ENCODE results near the gene ACTL6B.

Gene ACTL6B

GRCh38 chr7:100641860-100642533, 14.3 kb downstream of the ACTL6B start:
- no peaks in the 10 kb centered on the region for H3K4me1 Mint-ChIP-seq
- no peaks in the 10 kb centered on the region for H3K36me3 Mint-ChIP-seq (ENCODE audit: insufficient read depth)
- ATAC-seq (replicated peaks; ENCODE audit: extremely low read depth, poor library complexity, severe bottlenecking), result no peak
- no peak for DNase-seq (ENCODE audit: low spot score in 2 of 2)
- H3K27ac Mint-ChIP-seq (ENCODE audit: low read depth), result no peak overlapping the region
- H3K9me3 Mint-ChIP-seq, result no peaks in the 10 kb centered on the region
- peaks cover 18% of the 10 kb centered on the region for H3K27me3 Mint-ChIP-seq
- no peak overlapping the region for H3K4me3 Mint-ChIP-seq

DNA sequence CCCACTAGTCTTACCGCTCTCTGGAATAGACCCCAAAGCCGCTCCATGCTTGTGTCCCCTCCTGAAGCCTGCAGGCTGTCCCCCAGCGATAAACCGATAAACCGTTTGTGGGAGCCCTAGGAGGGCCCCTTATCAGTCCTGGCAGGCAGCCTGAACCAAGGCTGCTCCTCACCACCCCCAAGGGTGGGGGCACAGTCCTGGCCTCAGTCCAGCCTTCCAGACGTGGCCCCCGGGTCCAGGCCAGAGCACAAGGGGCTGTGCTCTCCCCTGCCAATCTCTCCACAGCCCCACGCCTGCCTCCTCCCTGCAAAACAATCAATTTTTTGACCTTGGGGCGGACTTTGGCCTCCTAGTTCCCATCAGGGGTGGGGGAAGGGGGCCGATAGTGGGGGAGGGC, 14.8 kb downstream of the ACTL6B start, which contains the start of gene TFR2:
TFR2 (minus strand) TSS at position 90 of the 397 bp plus-strand sequence; CDS start at position 47, 43 bp downstream.
- Mint-ChIP-seq H3K9me3 (no peaks in the 10 kb centered on the region), H3K4me1 (no peaks in the 10 kb centered on the region), H3K27me3 (peaks cover 16% of the 10 kb centered on the region), H3K4me3 (no peak within 1 kb of the TSS), H3K27ac (ENCODE audit: low read depth) (no peak within 1 kb of the TSS), H3K36me3 (ENCODE audit: insufficient read depth) (no peaks in the 10 kb centered on the region)
- DNase-seq (ENCODE audit: low spot score in 2 of 2) (no peak), ATAC-seq (replicated peaks; ENCODE audit: extremely low read depth, poor library complexity, severe bottlenecking) (no peak)

- Mint-ChIP-seq H3K36me3 (ENCODE audit: insufficient read depth) (no peaks in the 10 kb centered on the region), H3K9me3 (no peaks in the 10 kb centered on the region), H3K27ac (ENCODE audit: low read depth) (no peak overlapping the region), H3K4me3 (no peak overlapping the region), H3K4me1 (no peaks in the 10 kb centered on the region), H3K27me3 (peaks cover 10% of the 10 kb centered on the region)
- no peak for ATAC-seq (replicated peaks; ENCODE audit: extremely low read depth, poor library complexity, severe bottlenecking)
- no peak for DNase-seq (ENCODE audit: low spot score in 2 of 2)
These were observed 15.5 kb downstream of the ACTL6B start for GRCh38 chr7:100640517-100641440.

DNA sequence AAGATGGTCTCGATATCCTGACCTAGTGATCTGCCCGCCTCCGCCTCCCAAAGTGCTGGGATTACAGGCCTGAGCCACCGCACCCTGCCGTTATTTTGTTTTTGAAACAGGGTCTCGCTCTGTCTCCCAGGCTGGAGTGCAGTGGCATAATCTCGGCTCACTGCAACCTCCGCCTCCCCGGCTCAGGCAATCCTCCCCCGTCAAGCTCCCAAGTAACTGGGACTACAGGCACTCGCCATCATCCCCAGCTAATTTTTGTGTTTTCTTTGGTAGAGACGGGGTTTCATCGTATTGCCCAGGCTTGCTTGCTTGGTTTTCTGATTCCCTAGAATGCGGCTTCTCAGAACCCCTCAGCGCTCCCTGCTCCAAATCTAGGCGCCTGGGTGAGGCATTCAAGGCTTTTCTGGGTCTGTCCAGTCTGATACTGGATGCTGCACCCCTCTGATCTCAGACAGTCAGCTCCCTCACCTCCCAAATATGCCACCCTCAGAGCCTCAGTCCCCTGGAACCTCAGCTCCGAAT, 16.2 kb downstream of the ACTL6B start:
- H3K4me3 Mint-ChIP-seq, result no peak overlapping the region
- peaks cover 2% of the 10 kb centered on the region for H3K27me3 Mint-ChIP-seq
- DNase-seq (ENCODE audit: low spot score in 2 of 2), result no peak
- H3K4me1 Mint-ChIP-seq, result no peaks in the 10 kb centered on the region
- no peak for ATAC-seq (replicated peaks; ENCODE audit: extremely low read depth, poor library complexity, severe bottlenecking)
- H3K9me3 Mint-ChIP-seq, result no peaks in the 10 kb centered on the region
- no peak overlapping the region for H3K27ac Mint-ChIP-seq (ENCODE audit: low read depth)
- peaks cover 1% of the 10 kb centered on the region for H3K36me3 Mint-ChIP-seq (ENCODE audit: insufficient read depth)

- no peaks in the 10 kb centered on the region for H3K9me3 Mint-ChIP-seq
- peak overlapping the region; percentile 80 for H3K27ac Mint-ChIP-seq (ENCODE audit: low read depth)
- ATAC-seq (replicated peaks; ENCODE audit: extremely low read depth, poor library complexity, severe bottlenecking) (peak; percentile 61), DNase-seq (ENCODE audit: low spot score in 2 of 2) (peak; percentile 24 to 43)
- peaks cover 4% of the 10 kb centered on the region for H3K36me3 Mint-ChIP-seq (ENCODE audit: insufficient read depth)
- H3K4me1 Mint-ChIP-seq, result peaks cover 27% of the 10 kb centered on the region
- peaks cover 13% of the 10 kb centered on the region for H3K27me3 Mint-ChIP-seq
- peak overlapping the region; percentile 68 for H3K4me3 Mint-ChIP-seq
These were observed 23.1 kb downstream of the ACTL6B start for GRCh38 chr7:100632951-100633717.

DNA sequence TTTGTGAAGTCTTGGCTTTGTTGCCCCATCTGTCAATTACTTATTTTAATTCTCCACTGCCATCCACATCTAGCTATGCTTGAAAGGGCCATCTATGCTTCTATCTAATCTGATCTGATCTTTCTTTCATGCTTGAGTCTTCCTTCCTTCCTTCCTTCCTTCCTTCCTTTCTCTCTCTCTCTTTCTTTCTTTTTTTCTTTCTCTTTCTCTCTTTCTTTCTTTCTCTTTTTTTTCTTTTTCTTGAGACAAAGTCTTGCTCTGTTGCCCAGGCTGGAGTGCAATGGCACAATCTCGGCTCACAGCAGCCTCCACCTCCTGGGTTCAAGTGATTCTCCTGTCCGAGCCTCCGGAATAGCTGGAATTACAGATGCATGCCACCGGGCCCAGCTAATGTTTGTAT, 26.2 kb downstream of the ACTL6B start:
- Mint-ChIP-seq H3K4me3 (no peak overlapping the region), H3K4me1 (peaks cover 48% of the 10 kb centered on the region), H3K27me3 (peaks cover 13% of the 10 kb centered on the region), H3K36me3 (ENCODE audit: insufficient read depth) (peaks cover 6% of the 10 kb centered on the region), H3K9me3 (no peaks in the 10 kb centered on the region), H3K27ac (ENCODE audit: low read depth) (no peak overlapping the region)
- ATAC-seq (replicated peaks; ENCODE audit: extremely low read depth, poor library complexity, severe bottlenecking) (no peak), DNase-seq (ENCODE audit: low spot score in 2 of 2) (no peak)

DNA sequence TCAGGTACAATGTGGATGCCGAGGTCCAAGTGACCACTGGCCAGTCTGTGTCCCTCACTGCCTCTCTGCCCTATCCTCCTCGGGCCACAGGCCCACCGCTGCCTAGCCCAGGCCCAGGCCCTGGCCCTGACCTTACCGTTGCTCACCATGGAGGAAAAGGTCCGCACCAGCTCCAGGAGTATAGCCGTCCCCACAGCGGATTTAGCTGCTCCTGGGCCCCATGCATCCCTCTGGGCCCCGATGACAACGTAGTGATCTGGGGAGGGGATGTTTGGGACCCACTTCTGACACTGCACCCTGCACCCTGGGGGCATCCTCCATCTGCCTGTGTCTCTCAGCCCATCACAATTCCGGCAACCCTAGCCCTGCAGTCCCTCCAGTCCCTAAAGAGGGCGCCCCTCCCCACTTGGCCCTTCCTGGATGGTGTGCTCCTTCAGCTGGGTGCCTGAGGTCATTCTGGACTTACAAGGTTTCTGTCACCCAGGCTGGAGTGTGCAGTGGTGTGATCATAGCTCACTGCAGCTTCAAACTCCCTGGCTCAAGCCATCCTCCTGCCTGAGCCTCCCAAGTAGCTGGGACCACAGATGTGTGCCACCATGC, 27.0 kb downstream of the ACTL6B start:
- Mint-ChIP-seq H3K9me3 (no peaks in the 10 kb centered on the region), H3K27ac (ENCODE audit: low read depth) (no peak overlapping the region), H3K4me1 (peaks cover 47% of the 10 kb centered on the region), H3K27me3 (peaks cover 6% of the 10 kb centered on the region), H3K36me3 (ENCODE audit: insufficient read depth) (peaks cover 7% of the 10 kb centered on the region), H3K4me3 (no peak overlapping the region)
- ATAC-seq (replicated peaks; ENCODE audit: extremely low read depth, poor library complexity, severe bottlenecking), result no peak
- no peak for DNase-seq (ENCODE audit: low spot score in 2 of 2)

DNA sequence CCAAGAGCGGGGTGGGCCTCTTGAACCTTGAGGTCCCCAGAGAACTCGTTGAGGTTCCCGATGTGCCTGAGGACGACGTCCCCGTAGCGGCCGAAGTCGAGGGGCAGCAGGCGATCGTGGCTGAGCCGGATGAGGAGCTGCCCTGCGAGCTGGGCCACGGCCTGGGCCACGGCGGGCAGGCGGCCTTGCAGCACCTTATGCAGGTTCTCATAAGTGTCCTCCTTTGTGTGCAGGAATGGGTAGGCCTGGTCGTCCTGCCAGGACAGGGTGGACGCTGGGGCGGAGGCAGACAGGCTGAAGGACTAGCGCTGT, 29.1 kb downstream of the ACTL6B start:
- Mint-ChIP-seq H3K36me3 (ENCODE audit: insufficient read depth) (peaks cover 5% of the 10 kb centered on the region), H3K27ac (ENCODE audit: low read depth) (peak overlapping the region; percentile 38), H3K4me3 (peak overlapping the region; percentile 73), H3K27me3 (no peaks in the 10 kb centered on the region), H3K9me3 (no peaks in the 10 kb centered on the region), H3K4me1 (peaks cover 33% of the 10 kb centered on the region)
- DNase-seq (ENCODE audit: low spot score in 2 of 2), result no peak
- no peak for ATAC-seq (replicated peaks; ENCODE audit: extremely low read depth, poor library complexity, severe bottlenecking)

DNA sequence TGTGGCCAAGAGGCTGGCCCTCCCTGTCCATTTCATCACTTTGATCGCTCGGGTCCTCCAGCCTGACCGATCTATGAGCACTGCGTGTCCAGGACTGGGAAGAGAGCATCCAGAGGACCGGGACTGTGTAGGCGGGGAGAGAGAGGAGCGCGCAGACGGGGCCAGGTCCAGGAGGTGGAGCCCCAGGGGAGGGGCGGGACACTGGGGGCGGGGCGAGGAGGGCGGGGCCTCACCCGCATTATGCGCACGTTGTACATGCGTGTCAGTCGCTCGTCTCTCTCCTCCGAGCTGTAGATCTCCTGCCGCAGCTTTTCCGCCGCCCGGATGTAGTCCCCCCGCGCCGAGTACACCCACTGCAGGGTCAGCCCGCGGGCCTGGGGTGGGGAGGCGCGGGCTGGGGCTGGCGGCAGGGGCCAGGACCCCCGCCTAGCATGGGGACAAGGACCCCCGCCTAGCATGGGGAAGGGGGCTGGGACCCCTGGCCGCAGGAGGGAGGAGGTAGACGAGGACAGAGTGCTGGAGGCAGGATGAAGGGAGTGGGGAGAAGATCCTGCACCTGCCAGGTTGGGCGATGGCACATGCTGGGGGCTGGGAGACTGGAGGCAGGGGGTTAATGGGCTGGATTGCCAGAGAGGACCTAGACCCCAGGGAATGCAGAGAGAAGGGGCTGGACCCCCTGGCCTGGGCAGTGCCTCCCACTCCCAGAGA, 29.6 kb downstream of the ACTL6B start:
- no peaks in the 10 kb centered on the region for H3K9me3 Mint-ChIP-seq
- H3K4me1 Mint-ChIP-seq, result peaks cover 32% of the 10 kb centered on the region
- ATAC-seq (replicated peaks; ENCODE audit: extremely low read depth, poor library complexity, severe bottlenecking) (peak; percentile 98), DNase-seq (ENCODE audit: low spot score in 2 of 2) (peak; percentile 61 to 76)
- peak overlapping the region; percentile 73 for H3K4me3 Mint-ChIP-seq
- no peaks in the 10 kb centered on the region for H3K27me3 Mint-ChIP-seq
- H3K27ac Mint-ChIP-seq (ENCODE audit: low read depth), result peak overlapping the region; percentile 38
- H3K36me3 Mint-ChIP-seq (ENCODE audit: insufficient read depth), result peaks cover 5% of the 10 kb centered on the region

DNA sequence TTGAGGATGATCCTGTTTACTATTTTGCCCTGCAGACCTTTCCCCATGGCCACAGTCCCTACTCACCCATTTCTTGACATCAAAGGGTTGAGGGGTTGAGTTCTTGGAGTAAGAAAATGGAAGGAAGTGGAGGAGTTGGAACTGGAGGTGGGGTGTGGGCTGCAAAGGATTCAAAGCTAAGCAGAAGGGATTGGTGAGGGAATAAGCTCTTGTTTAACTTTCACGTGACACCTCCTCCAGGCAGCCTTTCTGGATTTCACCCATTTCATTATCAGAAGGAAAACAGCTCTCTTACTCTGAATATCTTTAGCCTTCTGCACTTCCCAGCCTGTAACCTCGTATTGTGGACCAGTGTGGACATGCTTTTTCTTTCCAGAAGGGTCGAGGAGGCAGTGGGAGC, 30.2 kb downstream of the ACTL6B start:
- H3K4me1 Mint-ChIP-seq, result peaks cover 32% of the 10 kb centered on the region
- ATAC-seq (replicated peaks; ENCODE audit: extremely low read depth, poor library complexity, severe bottlenecking) (no peak), DNase-seq (ENCODE audit: low spot score in 2 of 2) (no peak)
- H3K27ac Mint-ChIP-seq (ENCODE audit: low read depth), result peak overlapping the region; percentile 38
- peaks cover 6% of the 10 kb centered on the region for H3K36me3 Mint-ChIP-seq (ENCODE audit: insufficient read depth)
- H3K4me3 Mint-ChIP-seq, result peak overlapping the region; percentile 73
- no peaks in the 10 kb centered on the region for H3K27me3 Mint-ChIP-seq
- H3K9me3 Mint-ChIP-seq, result no peaks in the 10 kb centered on the region

DNA sequence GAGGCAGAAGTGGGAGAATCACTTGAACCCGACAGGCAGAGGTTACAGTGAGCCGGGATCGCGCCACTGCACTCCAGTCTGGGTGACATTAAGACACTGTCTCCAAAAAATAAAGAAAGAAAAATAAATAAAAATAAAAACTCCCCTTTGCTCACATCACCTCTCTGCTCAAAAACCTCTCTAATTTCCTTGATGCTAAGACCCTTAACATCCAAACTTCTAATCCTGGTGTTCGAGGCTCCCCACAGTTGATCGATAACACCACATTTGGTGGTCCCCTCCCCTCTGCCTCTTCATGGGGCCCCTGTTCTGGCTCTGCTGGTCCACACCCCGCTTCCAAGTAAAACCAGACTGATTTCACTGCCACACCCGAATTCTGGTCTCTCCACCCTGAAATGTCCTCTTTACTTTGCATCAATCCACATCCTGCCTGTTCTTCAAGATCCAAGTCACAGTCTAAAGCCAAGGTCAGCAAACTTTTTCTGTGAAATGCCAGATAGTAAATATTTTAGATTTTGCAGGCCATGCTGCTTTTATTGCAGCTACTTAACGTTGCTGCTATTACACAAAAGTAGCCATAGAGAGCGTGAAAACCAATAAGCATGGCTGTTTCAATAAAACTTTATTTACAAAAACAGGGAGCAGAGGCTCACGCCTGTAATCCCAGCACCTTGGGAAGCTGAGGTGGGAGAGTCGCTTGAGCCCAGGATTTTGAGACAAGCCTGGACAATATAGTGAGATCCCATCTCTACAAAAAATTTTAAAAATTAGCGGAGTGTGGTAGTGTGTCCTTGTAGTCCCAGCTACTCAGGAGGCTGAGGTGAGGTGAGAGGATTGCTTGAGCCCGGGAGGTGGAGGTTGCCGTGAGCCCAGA, 32.1 kb downstream of the ACTL6B start:
- H3K27ac Mint-ChIP-seq (ENCODE audit: low read depth), result no peak overlapping the region
- H3K9me3 Mint-ChIP-seq, result no peaks in the 10 kb centered on the region
- H3K4me3 Mint-ChIP-seq, result no peak overlapping the region

More for the DNA sequence above, 32.1 kb downstream of the ACTL6B start:
- ATAC-seq (replicated peaks; ENCODE audit: extremely low read depth, poor library complexity, severe bottlenecking), result no peak
- Mint-ChIP-seq H3K36me3 (ENCODE audit: insufficient read depth) (peaks cover 9% of the 10 kb centered on the region), H3K27me3 (no peaks in the 10 kb centered on the region), H3K4me1 (peaks cover 22% of the 10 kb centered on the region)
- DNase-seq (ENCODE audit: low spot score in 2 of 2), result no peak
